ENCODE measurements around the gene PLK3.
"Not testable (repeated sequence)": the region's sequence is repeated elsewhere in the genome, so short reads cannot be mapped to it uniquely, and the experiment has no call there.

PLK3 gene

GRCh38 chr1:44799770-44800584 is at the start of gene PLK3:
Gene PLK3, plus strand, starts transcription at chr1:44800377. Its CDS starts 87 bp downstream, at chr1:44800464.
- DNase-seq (ENCODE audit: low read depth, low spot score) = peak; percentile 99

- no peak for DNase-seq (ENCODE audit: low read depth, low spot score)
These were observed 42.8 kb upstream of the PLK3 start for GRCh38 chr1:44757420-44757819.

DNA sequence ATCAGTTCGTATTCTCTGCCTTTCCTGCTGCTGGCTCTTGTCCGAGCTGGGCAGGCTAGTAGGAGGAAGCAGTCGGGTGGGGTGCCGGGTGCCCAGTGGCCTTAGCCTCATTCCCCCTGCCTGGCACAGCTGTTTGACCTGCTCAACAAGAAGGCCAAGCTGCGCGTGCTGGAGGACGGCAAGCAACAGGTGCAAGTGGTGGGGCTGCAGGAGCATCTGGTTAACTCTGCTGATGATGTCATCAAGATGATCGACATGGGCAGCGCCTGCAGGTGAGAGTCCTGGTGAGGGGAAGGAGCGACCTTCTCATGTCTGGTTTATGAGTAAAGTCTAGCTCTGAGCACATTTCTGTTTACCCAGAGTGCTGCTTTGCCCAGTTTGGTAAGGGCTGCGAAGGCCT is 41.1 kb upstream of the PLK3 start:
- no peak for DNase-seq (ENCODE audit: low read depth, low spot score)

GRCh38 chr1:44760876-44761275 is 39.3 kb upstream of the PLK3 start:
- DNase-seq (ENCODE audit: low read depth, low spot score) = no peak

- DNase-seq (ENCODE audit: low read depth, low spot score) = not testable (repeated sequence)
These were observed 33.8 kb upstream of the PLK3 start for GRCh38 chr1:44766421-44766820.

- DNase-seq (ENCODE audit: low read depth, low spot score) = peak; percentile 97
These were observed 24.9 kb upstream of the PLK3 start, which contains the start of gene RPS8 for GRCh38 chr1:44775078-44775929. Gene RPS8, plus strand, starts transcription at chr1:44775540. Its CDS starts 57 bp downstream, at chr1:44775597.

DNA sequence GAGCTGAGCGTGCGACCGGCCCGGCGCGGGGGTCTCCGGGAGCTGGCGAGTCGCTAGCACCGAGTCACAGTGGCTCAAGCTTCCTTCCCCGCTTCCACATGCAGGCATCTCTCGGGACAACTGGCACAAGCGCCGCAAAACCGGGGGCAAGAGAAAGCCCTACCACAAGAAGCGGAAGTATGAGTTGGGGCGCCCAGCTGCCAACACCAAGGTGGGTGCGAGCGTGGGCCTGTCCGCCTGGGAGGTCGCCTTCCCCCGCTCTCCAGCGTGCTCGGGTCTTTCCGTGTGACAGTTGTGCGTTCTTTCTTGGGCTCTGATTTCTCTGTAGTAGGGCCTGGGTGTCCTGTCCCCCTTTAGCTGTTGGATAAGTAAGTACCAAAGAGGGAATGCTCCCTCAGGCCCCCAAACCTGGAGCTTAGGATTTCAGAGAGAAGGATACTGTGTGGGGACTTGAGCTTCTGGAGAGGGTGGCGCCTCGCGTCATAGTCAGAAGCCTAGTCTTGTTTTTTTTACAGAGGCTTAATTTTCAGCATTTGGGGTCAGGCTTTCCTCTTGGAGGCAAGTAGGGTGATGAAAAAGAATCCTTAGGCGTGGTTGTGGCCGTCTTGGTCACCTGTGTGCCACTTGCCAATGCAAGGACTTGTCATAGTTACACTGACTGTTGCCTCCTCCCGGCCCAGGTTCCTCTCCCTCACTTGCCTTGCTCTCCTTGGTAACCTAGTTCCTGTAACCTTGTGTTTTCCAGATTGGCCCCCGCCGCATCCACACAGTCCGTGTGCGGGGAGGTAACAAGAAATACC is 24.0 kb upstream of the PLK3 start:
- DNase-seq (ENCODE audit: low read depth, low spot score) = peak; percentile 34

DNA sequence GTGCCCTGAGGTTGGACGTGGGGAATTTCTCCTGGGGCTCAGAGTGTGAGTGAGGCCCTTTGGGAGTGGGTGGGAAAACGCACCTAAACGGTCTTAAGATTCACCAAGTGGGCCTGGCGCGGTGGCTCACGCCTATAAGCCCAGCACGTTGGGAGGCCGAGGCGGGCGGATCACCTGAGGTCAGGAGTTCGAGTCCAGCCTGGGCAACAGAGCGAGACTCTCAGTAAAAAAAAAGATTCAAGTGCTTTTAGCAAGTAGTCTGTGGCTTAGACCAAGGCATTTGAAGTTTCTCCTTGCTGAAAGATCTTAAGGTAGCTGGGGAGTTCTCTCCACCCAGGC is 23.5 kb upstream of the PLK3 start:
- no peak for DNase-seq (ENCODE audit: low read depth, low spot score)

- no peak for DNase-seq (ENCODE audit: low read depth, low spot score)
These were observed 22.6 kb upstream of the PLK3 start for GRCh38 chr1:44777547-44777946.

DNA sequence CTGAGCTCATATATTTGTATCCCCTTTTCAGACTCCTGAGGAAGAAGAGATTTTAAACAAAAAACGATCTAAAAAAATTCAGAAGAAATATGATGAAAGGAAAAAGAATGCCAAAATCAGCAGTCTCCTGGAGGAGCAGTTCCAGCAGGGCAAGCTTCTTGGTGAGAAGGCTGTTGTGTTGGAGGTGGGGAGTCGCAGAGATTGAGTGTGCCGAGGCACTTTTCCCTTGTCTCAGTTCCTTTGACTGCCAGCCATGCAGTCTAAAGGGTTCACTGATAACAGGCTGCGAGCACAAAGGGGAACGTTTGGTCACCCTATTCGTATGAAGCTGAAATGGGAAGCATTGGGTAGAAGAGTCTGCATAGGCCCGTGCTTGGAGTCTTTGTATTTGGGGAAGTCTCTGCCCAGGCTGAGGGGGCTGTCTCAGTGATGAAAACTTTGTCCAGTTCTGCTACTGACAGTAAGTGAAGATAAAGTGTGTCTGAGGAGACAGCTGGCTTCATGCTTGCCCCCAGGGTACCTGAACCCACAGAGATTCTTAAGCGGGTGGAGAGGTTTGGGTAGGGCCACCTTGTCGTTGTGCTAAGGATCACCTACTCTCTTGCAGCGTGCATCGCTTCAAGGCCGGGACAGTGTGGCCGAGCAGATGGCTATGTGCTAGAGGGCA is 22.1 kb upstream of the PLK3 start:
- no peak for DNase-seq (ENCODE audit: low read depth, low spot score)

DNA sequence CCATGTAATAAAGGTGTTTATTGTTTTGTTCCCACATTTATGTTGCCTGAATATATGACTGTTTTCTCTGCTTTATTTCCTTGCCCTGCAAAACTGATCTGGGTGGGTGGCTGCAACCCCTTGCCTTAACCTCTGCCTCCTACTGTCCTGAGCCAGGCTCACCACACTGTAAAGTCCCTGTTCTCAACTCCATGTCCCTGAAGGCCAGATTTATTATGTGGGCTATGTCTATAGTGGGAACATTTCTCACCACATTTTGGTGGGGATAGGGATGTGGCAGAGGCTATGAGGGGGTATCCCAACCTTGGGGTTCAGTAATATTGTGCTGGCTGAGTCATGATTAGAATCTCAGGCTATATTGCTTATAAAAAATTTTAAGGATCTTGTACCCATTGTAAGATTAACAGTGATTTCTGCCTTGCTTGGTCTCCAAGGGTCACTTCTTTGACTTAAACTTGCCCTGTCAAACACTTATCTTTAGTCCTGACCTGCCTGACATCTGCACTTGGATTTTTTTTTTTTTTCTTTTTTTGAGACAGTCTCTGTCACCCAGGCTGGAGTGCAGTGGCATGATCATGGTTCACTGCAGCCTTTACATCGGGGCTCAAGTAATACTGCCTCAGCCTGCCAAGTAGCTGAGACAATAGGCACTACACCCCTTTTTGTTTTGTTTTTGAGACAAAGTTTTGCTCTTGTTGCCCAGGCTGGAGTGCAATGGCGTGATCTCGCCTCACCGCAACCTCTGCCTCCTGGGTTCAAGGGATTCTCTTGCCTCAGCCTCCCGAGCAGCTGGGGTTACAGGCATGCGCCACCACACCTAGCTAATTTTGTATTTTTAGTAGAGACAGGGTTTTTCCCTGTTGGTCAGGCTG is 21.2 kb upstream of the PLK3 start:
- DNase-seq (ENCODE audit: low read depth, low spot score) = no peak

GRCh38 chr1:44780583-44781121 is 19.5 kb upstream of the PLK3 start:
- DNase-seq (ENCODE audit: low read depth, low spot score) = no peak

- no peak for DNase-seq (ENCODE audit: low read depth, low spot score)
These were observed 16.5 kb upstream of the PLK3 start for GRCh38 chr1:44783697-44784093.

GRCh38 chr1:44784094-44785028 is 15.8 kb upstream of the PLK3 start:
- peak; percentile 47 for DNase-seq (ENCODE audit: low read depth, low spot score)

GRCh38 chr1:44785029-44785380 is 15.2 kb upstream of the PLK3 start:
- no peak for DNase-seq (ENCODE audit: low read depth, low spot score)

DNA sequence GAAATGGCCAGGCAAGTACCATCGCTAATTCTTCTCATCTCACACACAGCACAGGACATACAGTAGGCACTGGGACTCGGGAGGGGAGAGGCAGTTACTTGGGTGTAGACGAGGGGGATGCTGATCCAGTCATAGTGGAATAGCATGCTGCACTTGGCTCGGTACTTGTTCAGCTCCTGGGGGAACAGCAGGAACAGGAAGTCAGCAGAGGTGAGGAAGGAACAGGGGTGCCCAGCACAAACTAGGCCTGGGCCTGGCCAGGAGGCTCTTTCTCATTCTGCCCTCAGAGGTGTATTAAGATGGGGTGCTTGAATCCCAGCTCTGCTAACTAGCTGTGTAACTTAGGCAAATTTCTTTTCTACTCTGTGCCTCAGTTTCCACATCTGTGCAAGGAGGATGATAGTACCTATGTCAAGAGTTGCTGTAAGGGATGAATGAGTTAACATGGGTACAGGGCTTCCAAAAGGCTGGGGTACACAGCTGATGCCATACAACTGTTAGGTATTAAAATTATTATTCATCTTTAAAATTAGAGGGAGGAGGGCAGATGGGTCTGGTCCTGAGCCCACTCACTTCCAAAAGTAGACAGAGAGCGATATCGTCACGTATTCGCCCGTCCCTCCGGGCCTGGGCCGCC is 14.6 kb upstream of the PLK3 start:
- no peak for DNase-seq (ENCODE audit: low read depth, low spot score)

GRCh38 chr1:44786138-44786840 is 13.9 kb upstream of the PLK3 start:
- DNase-seq (ENCODE audit: low read depth, low spot score) = peak; percentile 96

GRCh38 chr1:44786841-44787426 is 13.2 kb upstream of the PLK3 start:
- no peak for DNase-seq (ENCODE audit: low read depth, low spot score)

All from ELF-1 (cell line).